CD8-positive, alpha-beta memory T cell (primary cell): Measurements from ENCODE around the gene ERGIC1. TPM values are rescaled to one million over a fixed set of nuclear protein-coding genes. Genes with fewer than 3 reads are reported as not detected.

ENCODE experiments used
- CTCF ChIA-PET: fragments of 350-600 bp; sonication (Branson Sonifier 250); formaldehyde crosslinking; loops from one replicate; lab custom pipeline; 2021; ENCODE audit warnings: antibody characterized with exemption; lab: Charles Lee
- POLR2A ChIA-PET: fragments of 350-600 bp; sonication (Branson Sonifier 250); formaldehyde crosslinking; loops from one replicate; lab custom pipeline; 2021; ENCODE audit warnings: antibody characterized with exemption; lab: Charles Lee
- DNase-seq, 5 donors: peaks; one replicate each; pipeline versions ENCODE4 v3.0.0 to v3.0.0-alpha.2; 2020 to 2022; ENCODE audit warnings: mixed read lengths in 1 of 5
- H3K27ac ChIP-seq: one replicate; pipeline ENCODE4 v1.7.0; 2013; ENCODE audit warnings: low read depth, mild to moderate bottlenecking, low read length, moderate library complexity
- H3K27me3 ChIP-seq: 2 replicates; pipeline ENCODE4 v1.7.0; 2013; ENCODE audit warnings: low read length, mild to moderate bottlenecking; ENCODE audit not compliant: insufficient read depth, poor library complexity, severe bottlenecking
- H3K36me3 ChIP-seq: 2 replicates; pipeline ENCODE4 v1.7.0; 2013; ENCODE audit warnings: mild to moderate bottlenecking, low read length, moderate library complexity; ENCODE audit not compliant: insufficient read depth
- H3K4me1 ChIP-seq: 2 replicates; pipeline ENCODE4 v1.7.0; 2013; ENCODE audit warnings: mild to moderate bottlenecking, low read length, moderate library complexity; ENCODE audit not compliant: insufficient read depth
- H3K4me3 ChIP-seq: 2 replicates; pipeline ENCODE4 v1.7.0; 2013; ENCODE audit warnings: mild to moderate bottlenecking, low read length
- H3K9me3 ChIP-seq: 2 replicates; pipeline ENCODE4 v1.7.0; 2013; ENCODE audit warnings: mild to moderate bottlenecking, low read length
- H3K27ac Mint-ChIP-seq, 8 donors: one replicate each; pipeline ENCODE4 v1.8.0; 2020 to 2021; ENCODE audit warnings: mixed read lengths in 8 of 8, mild to moderate bottlenecking in 6 of 8, inconsistent platforms in 3 of 8, moderate library complexity in 3 of 8
- H3K27me3 Mint-ChIP-seq, 2 donors: one replicate each; pipeline ENCODE4 v1.8.0; 2020 to 2021; ENCODE audit warnings: mixed read lengths in 2 of 2, mild to moderate bottlenecking in 1 of 2, moderate library complexity in 1 of 2
- H3K36me3 Mint-ChIP-seq, 3 donors: one replicate each; pipeline ENCODE4 v1.8.0; 2020 to 2021; ENCODE audit warnings: mixed read lengths in 3 of 3, inconsistent platforms in 1 of 3, mild to moderate bottlenecking in 1 of 3
- H3K4me1 Mint-ChIP-seq, 3 donors: one replicate each; pipeline ENCODE4 v1.8.0; 2020 to 2021; ENCODE audit warnings: mixed read lengths in 3 of 3, inconsistent platforms in 1 of 3, mild to moderate bottlenecking in 1 of 3
- H3K4me3 Mint-ChIP-seq, 7 donors: one replicate each; pipeline ENCODE4 v1.8.0; 2020 to 2021; ENCODE audit warnings: mixed read lengths in 7 of 7, mild to moderate bottlenecking in 6 of 7, moderate library complexity in 4 of 7, inconsistent platforms in 2 of 7
- H3K9me3 Mint-ChIP-seq, 5 donors: one replicate each; pipeline ENCODE4 v1.8.0; 2020 to 2022; ENCODE audit warnings: mixed read lengths in 5 of 5, mild to moderate bottlenecking in 3 of 5, moderate library complexity in 2 of 5, inconsistent platforms in 1 of 5
- polyA plus RNA-seq: library from polyadenylated mRNA; unstranded; fragments of 300-500 nt; fragmentation: Illumina TruSeq; gene quantifications from one replicate; pipeline ENCODE4 v1.2.3, GENCODE V29; 2021
- total RNA-seq, 2 experiments: library from RNA; stranded (reverse); gene quantifications; one replicate each; pipeline ENCODE4 v1.2.3, GENCODE V29; 2021

The ERGIC1 gene
- total and polyA plus RNA-seq, 3 experiments from 2014 or later: 25.9 to 39.9 (median 39.7) TPM

GRCh38 chr5:172825610-172826204 is 8.3 kb upstream of the ERGIC1 start:
- CTCF ChIA-PET: no interaction called here
- H3K9me3 ChIP-seq: peaks cover 8% of the 10 kb centered on the region
- no peaks in the 10 kb centered on the region for H3K4me1 ChIP-seq
- Mint-ChIP-seq H3K4me3 (no peak overlapping the region), H3K27me3 (no peaks in the 10 kb centered on the region), H3K4me1 (no peaks in the 10 kb centered on the region), H3K9me3 (peaks cover 2 to 20% (median 16%) of the 10 kb centered on the region in 5 donors), H3K27ac (peak overlapping the region in 1 of 8 donors; percentile 66), H3K36me3 (peaks cover 0 to 18% (median 0%) of the 10 kb centered on the region in 3 donors)
- no peaks in the 10 kb centered on the region for H3K27me3 ChIP-seq
- no peak for DNase-seq
- POLR2A ChIA-PET: no interaction called here
- no peak overlapping the region for H3K27ac ChIP-seq
- H3K36me3 ChIP-seq: no peaks in the 10 kb centered on the region
- no peak overlapping the region for H3K4me3 ChIP-seq

DNA sequence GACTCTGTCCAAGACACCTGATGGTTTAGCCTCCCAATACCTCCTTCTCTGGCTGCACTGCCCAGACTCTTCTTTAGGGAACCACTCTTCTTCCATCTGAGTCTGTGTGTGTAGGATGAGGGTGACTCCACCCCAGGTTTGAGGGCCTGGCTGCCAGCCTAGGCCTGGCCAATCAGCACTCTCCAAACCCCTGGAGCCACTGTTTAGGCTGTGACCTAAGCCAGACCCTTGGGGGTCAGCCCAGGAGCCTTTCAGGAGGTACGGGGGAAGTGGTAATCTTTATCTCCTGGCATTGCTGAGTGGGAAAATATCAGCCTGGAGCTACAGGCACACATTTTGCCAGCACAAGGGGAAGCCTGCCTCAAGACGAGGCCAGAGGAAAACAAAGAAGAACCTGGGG is 6.2 kb upstream of the ERGIC1 start:
- ChIA-PET POLR2A (no interaction called here), CTCF (no interaction called here)
- no peaks in the 10 kb centered on the region for H3K27me3 ChIP-seq
- H3K4me1 ChIP-seq: no peaks in the 10 kb centered on the region
- H3K4me3 ChIP-seq: no peak overlapping the region
- H3K27me3 Mint-ChIP-seq: no peaks in the 10 kb centered on the region
- H3K9me3 ChIP-seq: peaks cover 8% of the 10 kb centered on the region
- no peak overlapping the region for H3K4me3 Mint-ChIP-seq
- no peak for DNase-seq
- H3K27ac Mint-ChIP-seq: no peak overlapping the region
- H3K9me3 Mint-ChIP-seq: peaks cover 2 to 20% (median 16%) of the 10 kb centered on the region in 5 donors
- no peaks in the 10 kb centered on the region for H3K4me1 Mint-ChIP-seq
- H3K27ac ChIP-seq: no peak overlapping the region
- H3K36me3 Mint-ChIP-seq: peaks cover 0 to 18% (median 0%) of the 10 kb centered on the region in 3 donors
- H3K36me3 ChIP-seq: no peaks in the 10 kb centered on the region

DNA sequence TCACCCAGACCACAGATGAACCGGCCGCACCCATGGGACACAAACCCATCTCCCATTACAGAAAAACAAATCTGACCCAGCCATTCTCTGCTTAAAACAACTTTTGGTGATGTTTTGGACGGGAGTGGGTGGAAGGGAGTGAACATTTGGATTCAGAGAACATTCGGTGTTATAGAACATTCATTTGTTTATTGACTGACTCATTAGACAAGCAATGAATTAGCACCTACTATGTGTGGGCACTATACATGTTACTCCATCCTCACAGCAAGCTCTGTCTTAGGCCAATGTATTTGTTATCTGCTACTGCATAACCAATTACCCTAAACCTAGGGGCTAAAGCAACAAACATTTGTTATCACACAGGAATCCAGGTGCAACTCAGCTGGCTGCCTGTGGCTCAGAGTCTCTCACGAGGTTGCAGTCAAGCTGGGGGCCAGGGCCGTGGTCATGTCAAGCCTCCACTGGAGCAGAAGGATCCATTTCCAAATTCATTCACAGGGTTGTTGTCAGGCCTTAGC is 5.1 kb upstream of the ERGIC1 start:
- peaks cover 5% of the 10 kb centered on the region for H3K4me1 ChIP-seq
- H3K4me3 Mint-ChIP-seq: no peak overlapping the region
- CTCF ChIA-PET: interaction anchor here (0.6 to 1.1 kb wide), 4 partner anchors 10 to 112 kb away, joined by 3 to 4 read pairs (median 3); partner anchors contain the start of gene DUSP1
- H3K4me1 Mint-ChIP-seq: peaks cover 0 to 9% (median 4%) of the 10 kb centered on the region in 3 donors
- peaks cover 2 to 20% (median 16%) of the 10 kb centered on the region in 5 donors for H3K9me3 Mint-ChIP-seq
- H3K9me3 ChIP-seq: peaks cover 8% of the 10 kb centered on the region
- no peak overlapping the region for H3K27ac ChIP-seq
- POLR2A ChIA-PET: interaction anchor here (0.5 to 1.0 kb wide), 2 partner anchors 57 to 1441 kb away, joined by 3 to 4 read pairs; no protein-coding TSS in a partner anchor
- no peak for DNase-seq
- peak overlapping the region in 2 of 8 donors; percentile 19 to 52 for H3K27ac Mint-ChIP-seq
- H3K36me3 ChIP-seq: no peaks in the 10 kb centered on the region
- H3K27me3 Mint-ChIP-seq: no peaks in the 10 kb centered on the region
- no peak overlapping the region for H3K4me3 ChIP-seq
- H3K36me3 Mint-ChIP-seq: peaks cover 0 to 18% (median 3%) of the 10 kb centered on the region in 3 donors
- no peaks in the 10 kb centered on the region for H3K27me3 ChIP-seq

GRCh38 chr5:172830275-172830799 is 3.7 kb upstream of the ERGIC1 start:
- H3K4me1 Mint-ChIP-seq: peaks cover 4 to 14% (median 8%) of the 10 kb centered on the region in 3 donors
- H3K27ac ChIP-seq: no peak overlapping the region
- CTCF ChIA-PET: no interaction called here
- H3K9me3 Mint-ChIP-seq: peaks cover 2 to 15% (median 12%) of the 10 kb centered on the region in 5 donors
- peaks cover 8% of the 10 kb centered on the region for H3K9me3 ChIP-seq
- H3K4me1 ChIP-seq: peaks cover 8% of the 10 kb centered on the region
- no peaks in the 10 kb centered on the region for H3K27me3 Mint-ChIP-seq
- POLR2A ChIA-PET: no interaction called here
- no peaks in the 10 kb centered on the region for H3K36me3 ChIP-seq
- peak overlapping the region in 2 of 8 donors; percentile 36 to 84 for H3K27ac Mint-ChIP-seq
- H3K4me3 ChIP-seq: no peak overlapping the region
- peak overlapping the region in 2 of 7 donors; percentile 23 to 34 for H3K4me3 Mint-ChIP-seq
- no peak for DNase-seq
- no peaks in the 10 kb centered on the region for H3K27me3 ChIP-seq
- peaks cover 0 to 15% (median 3%) of the 10 kb centered on the region in 3 donors for H3K36me3 Mint-ChIP-seq

DNA sequence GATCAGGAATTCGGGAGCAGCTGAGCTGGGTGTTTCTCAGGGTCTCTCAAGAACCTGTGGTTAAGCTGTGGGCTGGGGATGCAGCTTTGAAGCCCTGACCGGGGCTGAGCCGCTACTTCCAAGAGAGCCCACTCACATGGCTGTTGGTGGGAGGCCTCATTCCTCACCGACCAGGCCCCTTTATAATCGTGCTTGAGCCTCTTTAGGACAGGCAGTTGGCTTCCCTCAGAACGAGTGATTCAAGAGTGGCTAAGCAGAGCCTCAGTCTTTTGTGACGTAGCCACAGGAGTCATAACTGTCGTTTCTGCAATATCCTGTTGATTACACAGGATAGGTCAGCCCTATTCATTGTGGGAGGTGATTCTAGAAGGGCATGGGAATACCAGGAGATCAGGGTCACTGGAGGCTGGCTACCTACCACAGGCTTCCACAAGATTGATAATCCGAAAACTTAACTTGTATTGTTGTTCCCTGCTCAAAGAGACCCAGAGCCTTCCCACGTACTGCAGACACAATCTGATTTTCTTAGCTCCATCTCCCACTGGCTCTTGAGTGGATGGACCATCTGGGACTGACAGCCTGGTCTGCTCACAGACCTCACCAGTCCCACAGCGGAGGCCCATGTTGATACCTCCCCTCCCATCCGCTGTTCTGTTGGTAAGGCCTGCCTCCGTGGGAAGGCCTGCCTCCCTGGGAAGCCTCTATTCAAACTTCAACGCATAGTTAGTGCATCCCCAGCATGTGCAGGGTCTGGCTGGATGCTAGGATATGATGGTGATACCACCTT is 3.0 kb upstream of the ERGIC1 start:
- Histone ChIP-seq H3K36me3 (no peaks in the 10 kb centered on the region), H3K9me3 (peaks cover under 1% of the 10 kb centered on the region), H3K4me3 (no peak overlapping the region), H3K27ac (no peak overlapping the region), H3K4me1 (peaks cover 15% of the 10 kb centered on the region), H3K27me3 (no peaks in the 10 kb centered on the region)
- Mint-ChIP-seq H3K4me1 (peaks cover 11 to 21% (median 14%) of the 10 kb centered on the region in 3 donors), H3K27ac (peak overlapping the region in 1 of 8 donors; percentile 70), H3K9me3 (peaks cover 2 to 7% (median 6%) of the 10 kb centered on the region in 5 donors), H3K4me3 (no peak overlapping the region), H3K36me3 (peaks cover 0 to 8% (median 3%) of the 10 kb centered on the region in 3 donors), H3K27me3 (no peaks in the 10 kb centered on the region)
- no peak for DNase-seq
- POLR2A ChIA-PET: interaction anchor here (0.6 kb wide), 1 partner anchor 24 kb away, joined by 12 read pairs; no protein-coding TSS in a partner anchor
- CTCF ChIA-PET: interaction anchor here (1.0 kb wide), 1 partner anchor 66 kb away, joined by 3 read pairs; no protein-coding TSS in a partner anchor

GRCh38 chr5:172832383-172833315 is 1.4 kb upstream of the ERGIC1 start:
- no peak overlapping the region for H3K27ac ChIP-seq
- Mint-ChIP-seq H3K27me3 (no peaks in the 10 kb centered on the region), H3K9me3 (no peaks in the 10 kb centered on the region), H3K4me3 (peak overlapping the region; percentile 90 to 96 (median 92)), H3K27ac (peak overlapping the region in 7 of 8 donors; percentile 36 to 99 (median 96)), H3K4me1 (peaks cover 27 to 37% (median 30%) of the 10 kb centered on the region in 3 donors), H3K36me3 (peaks cover 0 to 3% (median 0%) of the 10 kb centered on the region in 3 donors)
- no peaks in the 10 kb centered on the region for H3K27me3 ChIP-seq
- no peaks in the 10 kb centered on the region for H3K36me3 ChIP-seq
- H3K4me3 ChIP-seq: no peak overlapping the region
- no peaks in the 10 kb centered on the region for H3K9me3 ChIP-seq
- ChIA-PET POLR2A (interaction anchor here (0.5 to 1.2 kb wide), 3 partner anchors 15 to 62 kb away, joined by 3 read pairs; partner anchors contain the start of gene DUSP1), CTCF (interaction anchor here (0.6 to 1.0 kb wide), 2 partner anchors 9 to 67 kb away, joined by 3 read pairs; no protein-coding TSS in a partner anchor)
- no peak for DNase-seq
- H3K4me1 ChIP-seq: peaks cover 31% of the 10 kb centered on the region

GRCh38 chr5:172833372-172833685 is 722 bp upstream of the ERGIC1 start:
- Histone ChIP-seq H3K4me1 (peaks cover 36% of the 10 kb centered on the region), H3K4me3 (no peak overlapping the region), H3K27me3 (no peaks in the 10 kb centered on the region), H3K36me3 (no peaks in the 10 kb centered on the region), H3K27ac (peak overlapping the region; percentile 55), H3K9me3 (no peaks in the 10 kb centered on the region)
- CTCF ChIA-PET: no interaction called here
- POLR2A ChIA-PET: interaction anchor here (0.5 to 1.2 kb wide), 2 partner anchors 15 to 63 kb away, joined by 3 read pairs; partner anchors contain the start of gene DUSP1
- DNase-seq: no peak
- Mint-ChIP-seq H3K9me3 (no peaks in the 10 kb centered on the region), H3K27me3 (no peaks in the 10 kb centered on the region), H3K27ac (peak overlapping the region; percentile 81 to 99 (median 95)), H3K4me3 (peak overlapping the region; percentile 90 to 96 (median 92)), H3K36me3 (peaks cover 0 to 3% (median 0%) of the 10 kb centered on the region in 3 donors), H3K4me1 (peaks cover 33 to 44% (median 37%) of the 10 kb centered on the region in 3 donors)
